Activated CD4-positive, alpha-beta T cell treated with anti-CD3 and anti-CD28 coated beads, Interleukin-2, Interleukin-6, amounts not matched to agents 100 ng/mL and 50 ng/mL, durations not matched to agents 16 hours and 8 hours (primary cell): ENCODE data around the gene RORB.
A peak's percentile ranks its signal among the peaks of the same experiment; 100 is the strongest.

Experiments used
- DNase-seq: peaks from one replicate; pipeline ENCODE4 v3.0.0-alpha.2; 2020

RORB gene

DNA sequence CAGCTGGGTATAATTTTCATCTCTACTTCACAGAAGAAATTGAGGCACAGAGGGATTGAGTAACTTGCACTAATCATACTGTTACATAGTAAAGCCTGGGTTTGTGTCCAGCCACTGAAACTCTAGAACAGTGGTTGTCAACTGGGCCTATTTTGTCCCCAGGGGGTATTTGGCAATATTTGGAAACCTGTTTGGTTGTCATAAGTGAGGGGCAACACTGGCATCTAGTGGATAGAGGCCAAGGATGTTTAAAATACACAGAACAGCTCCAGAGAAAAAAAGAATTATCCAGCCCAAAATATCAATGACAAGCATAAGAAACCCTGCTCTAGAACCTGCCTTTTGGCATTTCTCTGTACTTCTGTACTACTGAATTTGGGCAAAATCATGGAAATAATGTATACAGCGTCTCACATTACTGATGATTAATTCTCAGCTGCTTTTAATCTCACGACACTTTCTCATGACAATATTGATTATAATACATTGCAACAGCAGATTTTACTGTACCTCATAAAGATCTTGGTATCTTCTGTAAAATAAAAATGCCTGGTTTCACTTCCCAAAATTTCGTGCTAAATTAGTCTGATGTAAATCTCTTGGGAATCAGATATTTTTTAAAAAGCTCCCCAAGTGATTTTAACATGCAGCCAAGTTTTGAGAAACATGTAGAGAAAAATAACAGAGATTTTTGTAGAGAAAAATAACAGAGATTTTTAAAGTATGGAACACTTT lies 112.7 kb downstream of the RORB start:
- DNase-seq, result no peak

DNA sequence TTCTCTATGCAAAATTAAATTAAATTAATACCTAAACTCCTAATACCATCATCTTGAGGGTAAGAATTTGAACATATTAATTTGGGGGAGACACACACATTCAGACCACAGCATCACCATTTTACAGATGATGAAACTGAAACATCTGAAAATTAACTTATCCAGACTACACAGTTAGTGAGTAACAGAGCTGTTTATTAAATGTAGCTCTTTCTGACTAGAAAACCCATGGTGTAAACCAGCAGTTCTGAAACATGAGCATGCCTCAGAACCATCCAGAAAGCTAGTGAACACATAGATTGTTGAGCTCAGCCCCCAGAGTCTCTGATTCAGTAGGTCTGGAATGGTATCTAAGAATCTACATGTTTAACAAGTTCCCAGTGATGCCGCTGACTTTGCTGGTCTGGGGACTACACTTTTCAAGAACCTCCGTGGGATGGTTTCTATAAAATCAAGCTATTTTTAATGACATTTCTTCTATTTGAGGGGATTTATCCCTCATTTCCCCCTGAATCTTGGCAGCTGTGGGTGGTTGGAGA lies 113.5 kb downstream of the RORB start:
- DNase-seq, result no peak

DNA sequence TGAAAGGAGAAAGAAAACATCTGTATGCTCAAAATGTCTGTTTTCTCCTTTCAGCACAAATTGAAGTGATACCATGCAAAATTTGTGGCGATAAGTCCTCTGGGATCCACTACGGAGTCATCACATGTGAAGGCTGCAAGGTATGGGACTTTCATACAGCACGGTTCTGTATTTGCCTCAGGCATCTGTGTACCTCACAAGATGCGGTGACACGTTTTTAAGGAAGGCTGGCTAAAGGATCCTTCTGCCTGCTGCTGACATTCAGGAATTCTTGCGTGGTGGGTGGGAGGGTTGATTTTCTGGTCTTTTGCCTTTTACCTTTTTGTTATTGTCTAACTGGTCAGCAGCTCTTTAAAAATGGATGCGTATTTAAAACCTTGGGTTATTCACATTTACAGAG lies 133.1 kb downstream of the RORB start:
- DNase-seq, result no peak

DNA sequence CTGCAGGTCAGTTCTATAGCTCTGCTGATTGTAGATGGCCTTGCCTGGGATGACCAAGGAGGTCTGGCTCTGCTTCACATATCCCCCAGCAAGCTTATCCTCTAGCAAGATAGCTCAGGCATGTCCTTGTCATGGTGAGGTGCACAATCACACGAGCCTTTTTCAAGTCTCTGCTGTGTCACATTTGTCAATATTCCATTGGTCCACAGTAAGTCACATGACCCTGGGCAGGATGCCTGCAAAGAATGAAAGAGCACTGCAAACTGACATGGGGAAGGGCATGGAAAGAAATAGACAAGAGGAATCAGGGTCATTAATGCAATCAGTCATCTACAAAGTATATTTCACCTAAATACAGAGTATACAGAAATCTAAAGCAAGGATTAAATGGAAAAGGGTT lies 142.0 kb downstream of the RORB start:
- no peak for DNase-seq

DNA sequence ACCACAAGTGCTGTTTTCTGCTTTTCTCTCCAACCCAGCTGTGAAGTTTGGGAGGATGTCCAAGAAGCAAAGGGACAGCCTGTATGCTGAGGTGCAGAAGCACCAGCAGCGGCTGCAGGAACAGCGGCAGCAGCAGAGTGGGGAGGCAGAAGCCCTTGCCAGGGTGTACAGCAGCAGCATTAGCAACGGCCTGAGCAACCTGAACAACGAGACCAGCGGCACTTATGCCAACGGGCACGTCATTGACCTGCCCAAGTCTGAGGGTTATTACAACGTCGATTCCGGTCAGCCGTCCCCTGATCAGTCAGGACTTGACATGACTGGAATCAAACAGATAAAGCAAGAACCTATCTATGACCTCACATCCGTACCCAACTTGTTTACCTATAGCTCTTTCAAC lies 145.2 kb downstream of the RORB start:
- no peak for DNase-seq

DNA sequence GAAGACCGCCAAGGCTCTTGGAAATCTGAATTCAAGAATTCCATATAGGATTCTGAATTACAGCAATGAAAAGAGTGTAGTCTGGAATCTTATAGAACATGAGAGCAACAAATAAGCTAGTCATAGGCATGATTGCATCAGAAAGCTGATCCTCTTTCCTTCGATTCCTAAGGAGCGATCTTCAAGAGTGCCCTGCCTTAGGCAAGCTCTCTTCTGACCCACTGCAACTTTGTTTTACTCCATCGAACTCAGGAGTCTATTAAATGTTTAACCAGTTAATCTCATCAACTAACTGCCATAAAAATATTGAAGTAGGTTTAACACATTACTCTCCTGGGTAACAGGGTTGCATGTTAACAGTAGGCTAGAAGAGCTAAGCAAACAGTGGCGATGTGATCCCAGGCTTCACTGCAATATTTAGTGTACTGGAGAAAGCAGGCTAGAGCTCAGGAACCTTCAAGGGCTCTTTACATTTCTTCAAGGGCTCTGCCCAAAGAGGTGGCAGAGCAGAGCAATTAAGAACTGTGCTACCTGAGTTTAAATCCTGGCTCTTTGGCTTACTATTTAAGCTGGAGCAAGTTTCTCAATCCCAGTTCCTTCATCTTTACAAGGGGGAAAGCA lies 146.3 kb downstream of the RORB start:
- no peak for DNase-seq

DNA sequence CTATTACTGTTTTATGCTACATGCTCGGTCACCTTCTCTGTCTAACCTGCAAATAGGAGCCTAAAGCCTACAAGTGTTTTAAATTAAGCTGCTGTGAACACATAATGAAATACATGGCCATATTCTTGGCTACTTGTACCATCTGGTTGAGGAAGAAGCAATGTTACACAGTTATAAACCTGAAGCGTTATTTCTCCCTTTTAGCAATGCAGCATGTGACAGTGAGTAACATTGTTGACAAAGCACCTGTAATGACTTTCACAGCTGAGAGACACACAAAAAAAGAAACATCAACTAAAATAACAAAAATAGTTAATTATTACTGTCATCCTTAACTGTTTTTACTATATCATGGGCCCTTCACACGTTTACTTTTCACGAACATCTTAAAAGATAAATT lies 146.9 kb downstream of the RORB start:
- no peak for DNase-seq

DNA sequence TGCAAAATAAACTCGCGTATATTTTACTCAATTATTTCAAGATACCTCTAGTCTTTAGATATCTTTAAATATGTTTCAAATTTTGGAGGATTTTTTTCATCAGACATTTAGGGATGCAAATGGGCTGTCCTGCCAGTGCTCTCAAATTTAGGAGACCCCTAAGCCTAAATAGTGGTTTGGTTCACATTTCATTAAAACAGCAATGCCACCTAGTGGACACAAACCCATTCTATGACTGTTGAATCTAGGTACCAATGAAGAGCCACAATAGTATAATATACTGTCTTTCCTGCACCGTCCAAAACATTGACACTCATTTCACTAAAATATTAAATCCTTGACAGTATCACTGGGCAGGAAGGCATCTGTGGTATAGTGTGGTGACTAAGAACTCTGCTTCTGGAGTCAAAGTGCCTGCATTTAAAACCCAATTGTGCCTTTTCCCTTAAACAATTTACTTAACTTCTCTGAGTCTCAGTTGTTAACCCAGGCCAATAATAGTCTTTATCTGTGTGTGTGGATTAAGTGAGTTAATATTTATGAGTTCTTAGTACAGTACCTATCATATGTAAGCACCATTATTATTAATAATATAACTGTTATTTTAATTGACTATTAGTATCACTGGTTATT lies 148.0 kb downstream of the RORB start:
- peak; percentile 14 for DNase-seq

DNA sequence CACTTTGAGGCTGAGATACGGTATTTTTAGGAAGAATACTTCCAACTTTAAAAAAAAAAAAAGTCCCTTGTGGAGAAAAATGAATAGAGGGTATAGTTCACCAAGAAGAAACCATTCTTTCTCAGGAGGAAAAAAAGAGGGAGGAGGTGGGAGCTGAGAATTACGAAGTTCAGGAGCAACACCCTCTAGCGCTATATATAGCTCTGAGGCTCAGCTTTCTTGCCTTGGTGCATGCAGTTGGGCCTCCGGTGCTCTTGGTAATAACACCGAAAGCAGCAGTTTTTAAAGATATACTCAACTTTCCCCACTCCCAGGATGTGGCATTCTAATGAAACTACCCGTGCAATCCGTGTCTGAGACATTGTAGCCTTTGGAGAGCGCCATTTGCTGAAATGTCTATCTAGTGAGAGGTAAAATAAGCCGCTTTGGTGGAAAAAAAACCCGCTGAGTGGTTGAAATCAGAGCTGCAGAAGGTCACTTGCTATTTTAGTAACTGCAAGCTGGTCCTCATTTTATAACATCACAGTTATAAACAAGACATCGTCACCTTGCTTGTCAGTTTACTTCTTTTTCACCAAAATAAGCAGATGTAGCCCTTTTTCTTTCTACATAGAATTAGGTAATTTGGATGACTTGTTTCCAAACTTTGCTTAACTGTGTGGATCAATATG lies 156.4 kb downstream of the RORB start:
- DNase-seq, result no peak

DNA sequence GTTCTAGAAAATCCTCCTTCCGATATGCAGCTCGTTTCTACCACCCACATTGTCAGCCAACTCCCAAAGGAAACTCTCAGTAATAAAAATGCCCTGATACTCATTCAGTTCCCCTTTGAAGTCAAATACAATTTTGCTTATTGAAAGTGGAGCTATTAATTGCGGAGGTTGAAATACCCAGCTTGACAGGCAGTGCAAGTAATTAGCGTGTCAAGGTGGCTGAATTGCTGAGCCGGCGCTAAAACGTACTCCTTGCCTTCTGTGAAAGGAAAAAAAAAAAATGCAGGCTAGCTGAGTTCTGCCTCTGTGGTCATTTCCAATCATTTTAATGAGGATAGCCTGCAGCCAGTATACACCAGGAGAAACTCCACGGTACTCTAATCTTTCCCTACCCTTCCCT lies 165.5 kb downstream of the RORB start:
- no peak for DNase-seq

DNA sequence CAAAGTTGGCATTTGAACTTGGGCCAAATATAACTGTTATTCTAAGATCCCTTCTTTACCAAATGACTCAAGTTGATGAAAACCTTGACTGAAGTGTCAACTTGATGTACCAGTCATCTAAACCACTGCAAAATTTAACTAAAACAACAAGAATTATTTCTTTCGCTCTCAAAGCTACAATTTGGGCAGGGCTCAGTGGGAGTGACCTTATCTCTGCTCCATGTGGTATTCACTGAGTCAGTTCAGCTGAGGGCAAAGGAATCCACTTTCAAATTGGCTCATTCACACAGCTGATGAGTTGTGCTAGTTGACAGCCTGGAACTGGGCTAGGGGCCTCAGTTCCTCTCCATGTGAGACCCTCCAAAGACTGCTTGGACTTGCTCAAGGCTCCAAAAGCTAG lies 166.3 kb downstream of the RORB start:
- no peak for DNase-seq

DNA sequence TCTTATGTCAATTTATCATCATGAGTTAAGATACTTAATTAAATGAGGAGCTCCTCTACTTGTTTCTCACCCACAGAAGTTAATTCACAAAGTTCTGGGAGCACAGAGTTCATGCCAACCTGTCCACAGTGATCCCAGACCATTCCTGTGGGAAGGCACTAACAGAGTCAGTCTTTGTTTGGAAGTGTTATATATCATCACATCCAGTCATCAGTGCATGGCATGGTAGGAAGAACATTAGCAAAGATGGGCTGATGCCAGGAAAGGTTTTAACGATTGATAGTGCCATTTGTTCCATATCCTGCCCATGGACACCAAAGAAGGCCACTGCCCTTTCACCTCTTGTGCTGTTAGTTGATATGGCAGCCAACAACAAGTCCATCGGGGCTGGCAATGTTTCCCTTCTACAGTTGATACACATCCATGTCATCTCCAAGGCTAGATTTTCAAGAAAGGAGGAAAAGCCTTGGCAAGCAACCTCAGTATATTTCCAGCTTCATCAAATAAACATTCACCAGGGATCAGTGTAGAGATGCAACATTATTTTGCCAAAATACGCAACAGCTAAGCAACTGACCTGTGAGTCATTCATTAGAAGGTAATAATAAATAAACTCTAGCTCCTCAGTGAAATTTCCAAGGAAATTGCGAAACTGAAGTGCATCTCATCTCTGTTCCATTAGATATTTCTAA lies 169.6 kb downstream of the RORB start:
- DNase-seq, result no peak

DNA sequence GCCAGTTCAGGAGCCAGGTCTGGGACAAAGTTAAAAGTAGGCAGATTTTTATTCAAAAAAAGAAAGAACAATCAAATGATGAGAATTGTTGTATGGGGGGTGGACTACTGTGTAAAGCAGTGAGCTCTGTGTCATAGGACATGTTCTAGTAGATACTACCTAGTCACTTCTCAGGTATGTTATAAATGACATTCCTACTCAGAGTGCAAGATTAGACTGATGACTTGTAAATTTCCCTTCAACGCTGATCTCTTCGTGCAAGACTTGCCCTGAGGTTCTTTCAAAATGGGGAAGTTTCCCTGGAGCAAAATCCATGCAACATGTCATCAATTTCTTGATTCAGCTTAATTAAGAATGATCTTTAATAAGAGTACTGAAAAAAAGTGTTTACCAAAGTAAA lies 175.1 kb downstream of the RORB start:
- no peak for DNase-seq

DNA sequence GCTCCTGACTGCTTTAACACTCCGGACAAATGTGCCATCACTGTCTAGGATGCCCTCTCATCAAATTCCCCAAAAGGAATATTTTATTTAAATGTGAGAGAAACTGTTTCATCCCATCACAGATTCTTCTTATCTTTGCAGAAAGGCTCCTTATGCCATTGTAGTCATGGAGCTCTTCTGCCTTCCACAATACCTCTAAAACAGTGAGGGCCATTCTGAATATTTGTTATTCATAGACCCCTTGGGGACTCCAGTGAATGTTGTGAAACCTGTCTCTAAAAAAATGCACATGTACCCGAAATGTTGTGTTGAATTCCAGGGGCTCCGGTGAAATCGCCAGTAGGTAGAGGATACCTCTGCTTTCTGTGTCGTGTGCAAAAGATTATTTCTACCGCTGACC lies 176.9 kb downstream of the RORB start:
- no peak for DNase-seq

DNA sequence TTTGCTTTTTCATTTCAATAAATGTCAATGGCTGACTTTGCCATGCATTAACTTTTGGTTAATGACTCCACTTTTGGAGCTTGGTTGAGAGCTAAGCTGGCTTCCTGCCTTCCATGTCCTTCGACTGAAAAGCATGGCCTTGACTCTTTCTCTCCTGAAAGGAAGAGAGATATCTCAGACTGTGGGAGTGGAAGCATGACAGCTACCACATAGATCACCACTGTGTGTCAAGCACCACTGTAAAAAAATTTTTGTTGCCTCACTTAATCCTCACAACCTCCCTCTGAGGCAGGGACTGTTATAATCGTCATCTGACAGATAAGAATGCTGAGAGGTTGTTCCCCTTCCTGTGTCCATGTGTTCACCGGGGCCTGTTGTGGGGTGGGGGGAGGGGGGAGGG lies 184.8 kb downstream of the RORB start:
- DNase-seq, result no peak

DNA sequence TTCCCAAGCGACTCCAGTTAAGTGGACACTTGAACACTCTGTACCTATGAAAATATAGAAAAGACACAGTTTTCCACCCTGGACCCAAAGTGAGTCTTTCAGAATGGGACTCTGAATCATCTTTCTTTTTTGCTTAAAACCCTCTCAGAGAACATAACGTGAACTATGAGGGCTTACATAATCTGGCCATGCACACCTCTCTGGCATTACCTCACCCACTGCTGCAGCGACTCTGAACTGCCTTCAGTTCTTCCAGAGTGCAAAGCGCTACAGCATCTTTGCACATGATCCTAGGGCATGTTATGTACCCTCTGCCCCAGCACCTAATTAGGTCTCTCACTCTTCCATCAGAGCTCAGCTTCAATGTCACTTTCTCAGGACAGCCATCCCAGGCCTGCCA lies 186.2 kb downstream of the RORB start:
- DNase-seq, result no peak

DNA sequence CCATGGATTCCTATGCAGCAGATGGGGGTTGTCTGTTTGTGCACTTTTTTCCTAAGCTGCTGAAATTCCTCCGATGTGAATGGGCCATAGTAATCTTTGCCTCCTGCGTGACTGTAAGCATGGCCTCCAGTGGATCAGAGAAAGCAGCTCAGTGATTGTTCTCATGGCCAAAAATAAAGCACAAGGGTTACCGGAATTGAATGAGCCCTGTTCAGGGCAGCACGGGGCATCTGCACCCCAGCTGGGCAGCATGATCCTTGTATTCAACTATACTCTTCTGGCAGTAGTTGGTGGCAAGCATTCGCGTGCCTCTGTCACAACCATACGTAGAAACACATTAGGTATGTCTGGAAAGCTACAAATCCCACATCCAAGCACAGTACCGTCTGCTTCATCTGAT lies 193.9 kb downstream of the RORB start:
- no peak for DNase-seq

DNA sequence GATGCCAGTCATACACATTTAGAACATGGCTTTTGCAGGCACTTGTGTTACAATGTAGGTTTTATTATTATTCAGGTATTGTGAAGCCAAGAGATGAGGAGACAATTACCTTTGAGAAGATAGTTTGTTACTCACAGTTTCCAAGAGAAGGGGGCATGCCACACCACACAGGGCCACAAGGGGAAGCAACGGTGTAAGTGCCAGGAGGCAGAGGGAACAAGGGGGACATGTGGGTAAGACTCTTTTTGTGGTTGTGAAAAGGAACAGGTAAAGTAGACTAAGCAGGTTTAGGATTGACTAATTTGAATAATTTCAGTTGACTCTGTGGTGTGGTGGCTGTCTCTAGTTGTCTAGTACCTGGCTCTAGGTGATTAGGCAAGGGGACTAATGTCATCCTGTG lies 199.4 kb downstream of the RORB start:
- no peak for DNase-seq

DNA sequence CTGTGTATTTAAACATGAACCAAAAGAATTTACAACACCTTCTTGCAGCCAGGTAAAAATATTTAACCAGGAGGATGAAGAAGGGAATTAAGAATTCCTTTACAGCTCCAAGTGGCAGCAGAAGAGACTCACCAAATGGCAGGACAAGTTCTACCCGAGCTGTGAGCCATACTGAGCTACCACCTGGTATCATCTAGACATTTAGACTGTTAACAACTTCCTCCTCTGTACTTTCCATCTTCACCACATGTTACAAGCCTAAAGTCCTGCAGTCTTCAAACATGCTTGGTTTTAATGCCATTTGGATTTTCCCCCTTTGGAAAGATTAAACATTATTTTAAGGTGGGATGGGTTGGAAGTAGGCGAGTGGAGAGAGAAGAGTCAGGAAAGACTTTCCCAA lies 200.4 kb downstream of the RORB start:
- DNase-seq, result no peak

DNA sequence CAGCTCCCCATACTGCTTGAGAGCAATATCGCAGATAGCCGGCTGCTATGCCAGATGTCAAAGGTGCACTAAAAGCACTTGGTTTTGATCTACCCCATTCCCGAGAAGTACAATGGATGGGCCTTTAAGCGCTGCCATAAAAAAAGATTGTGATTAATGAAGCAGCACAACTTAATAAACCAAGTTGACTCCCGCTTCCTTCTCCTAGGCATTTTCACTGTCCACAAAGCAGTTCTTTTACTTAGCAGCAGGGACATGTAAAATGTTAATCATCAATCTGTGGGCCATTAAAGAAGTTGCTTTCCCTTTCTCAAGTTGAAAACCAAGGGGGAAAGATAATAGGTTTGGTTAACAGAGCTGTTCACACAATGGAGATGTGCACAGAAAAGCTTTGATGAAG lies 214.2 kb downstream of the RORB start:
- no peak for DNase-seq

DNA sequence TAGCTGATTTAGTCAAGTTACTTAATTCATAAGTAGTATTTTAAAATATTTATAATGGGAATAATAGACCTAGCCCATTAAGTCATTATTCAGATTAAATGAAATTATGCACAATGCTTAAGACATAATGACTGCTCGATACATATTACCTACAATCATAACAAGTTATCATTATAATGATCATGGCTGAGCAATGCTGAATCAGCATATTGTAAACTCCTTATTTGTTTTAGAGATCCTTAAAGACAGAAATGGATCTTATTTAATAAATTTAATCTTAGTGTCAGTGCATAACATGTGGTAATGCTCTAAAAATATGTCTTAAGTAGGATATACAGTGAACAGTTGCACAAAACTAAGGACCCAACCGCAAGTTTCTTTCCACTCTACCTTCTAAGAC lies 221.6 kb downstream of the RORB start:
- DNase-seq, result no peak

DNA sequence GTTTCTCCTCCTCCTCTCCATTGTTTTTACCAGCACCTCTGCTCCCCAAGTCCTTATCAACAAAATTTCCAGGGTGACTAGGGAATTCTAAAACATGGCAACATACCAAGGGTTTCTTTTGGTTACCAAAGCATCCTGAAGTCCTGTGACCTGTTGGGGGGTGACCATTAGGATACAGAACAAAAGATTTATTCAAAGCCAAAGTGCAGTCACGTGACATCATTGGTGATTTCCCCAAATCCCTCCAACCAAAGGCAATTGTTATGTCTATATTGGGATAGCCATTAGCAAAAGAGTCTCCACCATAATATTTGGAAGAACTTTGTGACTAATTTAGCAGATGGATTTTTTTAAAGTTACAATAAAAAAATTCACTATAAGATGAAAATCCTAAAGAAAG lies 222.2 kb downstream of the RORB start:
- DNase-seq, result no peak
